Measurements from ENCODE around the gene SGCE.

The SGCE gene

DNA sequence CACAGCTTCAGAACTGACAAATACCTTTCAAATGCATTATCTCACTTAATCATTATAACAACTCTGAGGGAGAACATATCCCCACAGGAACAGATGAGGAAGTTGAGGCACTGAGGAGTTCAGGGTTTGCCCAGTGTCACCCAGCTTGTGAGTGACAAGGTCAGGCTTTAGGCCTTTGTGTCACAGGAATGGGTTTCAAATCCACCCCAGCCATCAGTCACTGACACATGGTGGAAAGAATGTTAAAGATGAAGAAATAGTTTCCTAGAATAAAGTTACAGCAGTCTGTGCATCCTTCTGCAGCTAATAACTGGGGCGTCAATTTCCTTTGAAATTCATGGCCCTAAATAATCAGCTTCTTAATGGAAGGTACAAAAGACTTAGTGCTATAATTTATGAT, 37.8 kb downstream of the SGCE start:
- DNase-seq = no peak

DNA sequence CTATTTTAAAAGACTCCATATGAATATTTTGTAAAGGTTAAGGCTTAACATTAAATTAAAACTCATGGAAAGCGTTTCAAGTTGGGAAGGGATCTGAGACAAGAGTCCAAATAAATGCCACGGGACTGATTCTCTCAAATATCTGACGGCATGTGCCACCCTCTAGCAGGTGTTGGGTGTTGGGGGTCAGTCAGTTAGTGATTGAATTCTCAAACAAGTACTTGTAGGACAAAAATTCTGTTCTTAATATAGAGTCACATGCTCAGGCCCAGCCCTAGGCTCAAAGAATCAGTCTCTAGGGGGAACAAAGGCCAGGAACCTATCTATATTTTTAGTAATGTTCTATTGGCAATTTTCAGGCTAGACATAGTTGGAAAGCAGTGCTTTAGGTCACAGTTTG, 39.1 kb downstream of the SGCE start:
- DNase-seq = no peak

DNA sequence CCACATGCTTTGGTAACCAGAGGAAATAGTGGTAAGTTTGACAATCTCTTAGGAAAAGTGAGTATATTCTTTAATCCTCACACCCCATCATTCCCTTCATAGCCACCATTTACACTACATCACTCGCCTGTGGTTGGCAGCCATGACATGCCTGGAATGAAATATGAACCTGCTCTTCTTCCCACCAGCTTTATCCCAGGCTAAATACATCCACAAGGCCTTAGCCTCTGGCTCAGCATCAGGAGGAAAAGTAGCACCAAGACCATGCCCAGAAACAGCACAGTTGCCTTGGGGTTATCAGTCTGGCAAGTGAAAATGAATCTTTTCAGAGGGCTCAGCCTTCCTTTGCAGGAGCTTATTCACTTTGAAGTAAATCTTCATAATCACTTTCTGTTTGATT, 40.3 kb downstream of the SGCE start:
- no peak for DNase-seq

DNA sequence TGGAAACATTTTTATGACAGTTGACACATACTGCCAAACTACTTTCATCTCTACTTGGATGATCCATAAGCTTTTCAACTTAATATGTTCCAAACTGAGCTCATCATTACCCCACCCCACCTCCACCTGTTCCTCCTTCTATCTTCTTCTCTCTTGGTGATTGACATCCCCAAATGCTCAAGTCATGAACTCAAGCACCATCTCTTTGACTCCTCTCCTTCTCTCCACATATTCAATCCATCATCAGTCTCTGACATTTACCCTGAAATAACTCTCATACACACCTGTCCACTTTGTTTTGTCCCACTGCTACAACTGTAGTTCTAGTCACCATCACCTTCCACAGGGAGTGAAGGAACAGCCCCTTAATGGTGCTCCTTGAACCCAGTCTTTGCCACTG, 43.3 kb downstream of the SGCE start:
- DNase-seq = no peak

DNA sequence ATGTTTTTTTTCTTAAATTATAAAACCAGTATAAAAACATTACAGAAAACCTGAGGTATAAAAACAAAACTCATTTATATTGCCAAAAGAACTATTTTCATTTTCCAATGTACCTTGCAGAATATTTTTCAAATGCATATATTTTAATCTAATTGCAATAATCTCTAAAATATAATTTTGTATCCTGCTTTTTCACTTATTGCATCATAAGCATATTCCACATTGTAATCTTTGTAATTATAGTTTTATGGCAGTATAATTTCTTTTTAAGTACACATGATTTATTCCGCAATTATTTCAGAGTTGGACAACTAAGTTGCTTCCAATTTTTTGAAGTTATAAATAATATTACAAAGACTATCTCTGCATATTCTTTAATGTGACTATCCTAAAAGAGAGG, 43.7 kb downstream of the SGCE start:
- DNase-seq = no peak

DNA sequence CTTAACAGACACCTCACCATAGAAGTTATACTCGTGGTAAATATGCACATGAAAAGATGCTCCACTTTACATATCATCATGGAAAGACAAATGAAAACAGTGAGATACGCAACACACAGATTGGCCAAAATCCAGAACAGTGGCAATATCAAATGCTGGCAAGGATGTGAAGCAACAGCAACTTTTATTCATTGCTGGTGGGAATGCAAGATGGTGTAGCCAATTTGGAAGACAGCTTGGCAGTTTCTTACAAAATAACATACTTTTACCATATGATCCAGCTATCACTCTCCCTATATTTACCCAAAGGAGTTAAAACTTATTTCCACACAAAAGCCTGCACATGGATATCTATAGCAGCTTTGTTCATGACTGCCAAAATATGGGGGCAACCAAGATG, 46.4 kb downstream of the SGCE start:
- no peak for DNase-seq

DNA sequence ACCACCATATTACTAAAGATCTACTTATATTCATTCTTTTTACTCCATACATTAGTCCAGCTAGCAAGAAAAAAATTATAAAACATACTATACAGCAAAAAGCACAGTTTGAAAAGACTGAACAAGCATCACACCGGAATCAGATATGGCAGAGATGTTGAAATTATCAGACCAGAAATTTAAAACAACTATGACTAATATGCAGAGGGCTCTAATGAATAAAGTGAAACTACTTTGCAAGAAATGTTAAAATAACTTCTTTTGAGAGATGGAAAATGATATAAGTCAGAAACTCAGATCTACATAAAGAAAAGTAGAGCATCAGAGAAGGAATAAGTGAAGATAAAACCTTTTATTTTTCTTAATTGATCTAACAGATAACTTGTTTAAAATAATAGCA, 50.9 kb downstream of the SGCE start:
- no peak for DNase-seq

DNA sequence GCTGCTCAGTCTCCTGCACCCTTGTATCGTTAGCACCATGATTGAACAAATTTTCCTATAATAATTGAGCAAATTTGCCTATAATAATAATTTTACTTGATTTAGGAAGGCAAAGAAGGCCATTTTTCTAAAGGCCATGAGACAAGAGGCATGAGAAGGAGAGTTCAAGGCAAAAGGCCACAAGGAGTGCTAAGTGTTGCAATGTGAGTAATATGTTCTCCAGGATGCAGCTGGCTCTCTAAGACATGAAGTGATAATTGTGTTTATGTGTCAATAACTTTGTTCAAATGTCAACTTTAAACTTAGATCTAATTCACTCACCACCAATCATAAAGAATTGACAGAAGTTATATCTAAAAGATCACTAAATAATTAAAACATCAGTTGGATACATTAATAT, 53.8 kb downstream of the SGCE start:
- no peak for DNase-seq

DNA sequence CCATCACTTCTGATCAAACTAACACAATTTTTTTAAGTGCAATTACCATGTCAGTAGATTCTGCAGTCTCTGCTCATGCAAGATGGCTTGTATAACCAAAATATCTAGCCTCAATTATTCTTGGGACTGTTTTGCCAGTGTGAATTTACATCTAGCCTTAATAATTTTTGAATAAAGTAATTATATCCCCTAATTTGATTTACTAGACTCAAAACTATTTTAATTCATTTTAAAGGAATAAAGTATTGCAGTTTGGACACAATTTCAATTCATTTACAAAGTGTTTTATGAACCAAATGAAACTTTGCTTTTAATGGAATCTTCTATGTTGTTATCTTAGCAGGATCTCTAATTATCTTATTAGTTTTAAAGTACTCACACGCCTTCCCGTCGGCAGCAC, 55.7 kb downstream of the SGCE start:
- DNase-seq = no peak

DNA sequence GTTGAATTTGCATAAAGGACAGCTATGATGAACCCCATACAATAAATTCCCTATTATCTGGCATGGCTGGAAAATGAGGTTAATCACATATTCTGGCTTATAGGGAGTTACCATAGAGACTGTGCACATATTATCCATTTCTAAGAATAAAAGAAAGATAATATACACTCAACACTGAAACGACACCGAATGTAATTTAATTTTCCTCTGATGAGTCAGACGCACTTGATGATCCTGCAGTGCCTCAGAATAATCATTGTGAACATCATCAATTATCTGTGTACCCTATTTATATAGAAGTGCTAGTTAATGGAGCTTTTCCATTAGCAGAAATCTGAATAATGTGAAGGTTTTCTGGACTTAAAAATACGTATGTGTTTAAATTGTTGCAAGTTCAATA, 60.2 kb downstream of the SGCE start:
- DNase-seq = no peak

DNA sequence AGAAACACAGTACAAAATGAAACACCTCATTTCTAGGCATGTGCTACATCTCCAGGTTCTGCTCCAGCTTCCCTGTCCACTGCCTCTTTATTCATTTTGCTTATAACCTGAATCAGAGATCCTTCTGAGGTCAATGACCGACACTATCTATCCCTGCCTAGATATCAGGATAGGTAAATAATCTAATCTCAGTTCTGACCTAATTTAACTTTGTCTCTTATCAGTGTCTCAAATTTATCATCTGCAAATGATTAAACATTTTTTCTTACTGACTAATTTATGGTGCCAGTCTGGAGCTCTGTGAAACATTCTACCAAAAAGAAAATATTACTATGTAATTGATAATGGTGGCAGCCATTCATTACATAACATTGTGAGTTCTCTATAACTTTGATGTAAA, 61.1 kb downstream of the SGCE start:
- no peak for DNase-seq

DNA sequence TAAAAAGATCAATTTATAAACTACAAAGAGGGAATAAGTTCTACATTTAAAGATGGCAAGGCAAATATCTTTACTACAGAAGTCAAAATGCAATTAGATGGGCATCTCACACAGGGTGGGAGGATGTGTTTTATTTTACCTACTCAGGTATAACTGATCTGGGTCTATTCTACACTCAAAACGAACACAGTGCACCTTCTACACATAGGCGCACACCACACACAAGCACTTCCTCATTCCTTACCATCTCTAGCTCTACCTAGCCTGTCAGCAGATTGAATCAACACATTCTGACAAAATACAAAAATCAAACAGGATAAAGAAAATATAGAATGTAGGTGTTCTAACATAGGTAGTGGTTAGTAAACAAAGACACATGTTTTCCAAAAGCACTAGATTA, 64.8 kb downstream of the SGCE start:
- DNase-seq = no peak

DNA sequence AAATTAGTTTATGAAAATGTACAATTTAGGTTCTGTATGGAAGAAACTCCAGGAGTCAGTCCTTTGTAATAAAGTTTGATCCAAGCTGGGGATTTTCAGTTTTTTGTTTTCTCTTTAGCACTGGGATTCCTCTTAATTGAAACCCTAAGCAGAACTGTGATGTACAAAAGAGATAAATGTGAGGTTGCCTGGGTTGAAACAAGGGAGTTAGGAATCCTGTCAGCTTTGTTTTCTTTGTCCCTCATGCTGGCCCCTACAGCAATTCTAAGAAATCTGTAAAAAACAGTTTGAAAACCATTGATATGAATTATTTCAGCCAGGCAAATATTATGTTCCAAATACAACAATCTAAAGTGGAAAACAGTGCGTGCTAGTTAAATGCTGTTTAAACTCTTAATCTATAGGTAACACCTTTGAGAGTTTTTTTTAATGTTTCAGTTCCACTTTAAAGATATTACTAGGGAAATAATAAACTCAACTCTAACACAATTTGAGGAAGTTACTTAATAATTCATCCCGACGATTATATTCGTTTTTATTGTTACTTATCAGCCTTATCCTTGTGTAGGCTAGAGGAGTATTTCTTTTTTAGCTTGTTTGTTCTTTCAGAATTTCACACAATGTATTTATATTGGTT, 65.3 kb downstream of the SGCE start:
- DNase-seq = no peak

DNA sequence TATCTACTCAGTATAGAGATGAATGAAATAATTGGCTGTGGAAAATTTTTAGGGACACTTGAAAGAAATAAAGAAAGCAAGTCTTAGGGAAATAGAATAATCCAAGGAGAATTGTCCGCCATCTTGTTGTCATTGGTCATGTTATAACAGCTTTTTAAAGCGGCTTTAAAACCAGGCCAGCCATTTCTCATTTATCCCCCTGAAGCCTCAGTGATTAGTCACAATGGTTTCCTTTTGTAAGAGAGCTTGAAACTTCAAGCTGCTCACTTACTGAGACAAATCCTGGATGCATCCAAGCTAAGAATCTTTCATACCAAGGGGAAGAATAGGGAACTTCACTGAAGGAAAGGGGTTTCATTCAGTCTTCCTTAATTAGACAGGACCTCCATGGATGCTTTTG, 67.9 kb downstream of the SGCE start:
- DNase-seq = no peak

DNA sequence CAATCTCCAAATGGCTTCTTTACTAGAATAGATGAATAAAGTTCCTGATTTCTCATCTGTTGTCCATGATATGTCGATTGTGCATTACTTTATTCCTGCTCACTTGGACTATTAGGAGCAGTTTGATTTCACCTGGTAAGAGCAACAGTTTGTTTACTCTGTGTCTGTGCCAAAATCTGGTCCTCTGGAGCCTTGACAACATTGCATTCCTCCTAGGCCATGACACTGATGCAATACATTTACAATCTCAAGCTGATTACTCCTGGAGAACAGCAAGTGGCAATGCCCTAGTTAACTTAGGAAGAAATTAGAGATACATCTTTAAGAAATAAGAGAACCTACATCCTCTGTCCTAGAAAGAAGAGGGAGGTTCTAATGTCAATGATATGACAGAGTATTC, 71.8 kb downstream of the SGCE start:
- DNase-seq = no peak

DNA sequence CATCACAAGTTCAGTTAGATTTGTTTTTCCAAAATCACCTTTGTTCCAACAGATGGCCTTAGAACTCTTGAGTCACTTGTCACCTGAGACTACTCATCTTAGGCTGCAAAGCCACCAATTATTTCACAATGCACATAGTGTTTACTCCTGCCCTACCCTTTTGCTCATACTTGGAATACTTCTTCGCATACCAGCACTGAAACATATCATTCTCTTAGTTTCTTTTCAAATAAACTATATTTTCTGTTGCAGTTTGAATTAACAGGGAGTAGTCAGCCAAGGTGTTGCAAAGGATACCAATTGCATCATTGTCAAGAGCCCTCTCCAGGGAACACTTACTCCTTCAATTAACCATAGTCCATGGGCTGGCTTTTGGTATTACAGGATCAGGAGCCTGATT, 75.3 kb downstream of the SGCE start:
- DNase-seq = no peak

DNA sequence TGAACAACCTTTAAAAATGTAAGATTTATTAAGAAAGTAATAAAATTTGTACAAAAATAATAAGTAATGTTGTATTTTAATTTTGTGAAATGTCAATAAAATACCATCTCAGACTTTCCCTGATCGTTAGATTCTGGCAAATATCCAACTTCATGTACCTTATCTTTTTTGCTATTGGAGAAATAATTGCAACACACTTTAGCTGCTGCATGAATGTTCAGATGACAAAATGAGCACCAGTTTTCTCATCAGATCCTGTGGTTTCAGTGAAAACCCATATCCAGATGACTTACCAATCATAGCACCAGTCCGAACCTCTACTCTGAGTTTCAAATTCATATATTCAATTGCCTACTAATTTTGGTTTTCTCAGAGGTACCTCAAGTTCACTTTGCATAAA, 76.5 kb downstream of the SGCE start:
- no peak for DNase-seq

DNA sequence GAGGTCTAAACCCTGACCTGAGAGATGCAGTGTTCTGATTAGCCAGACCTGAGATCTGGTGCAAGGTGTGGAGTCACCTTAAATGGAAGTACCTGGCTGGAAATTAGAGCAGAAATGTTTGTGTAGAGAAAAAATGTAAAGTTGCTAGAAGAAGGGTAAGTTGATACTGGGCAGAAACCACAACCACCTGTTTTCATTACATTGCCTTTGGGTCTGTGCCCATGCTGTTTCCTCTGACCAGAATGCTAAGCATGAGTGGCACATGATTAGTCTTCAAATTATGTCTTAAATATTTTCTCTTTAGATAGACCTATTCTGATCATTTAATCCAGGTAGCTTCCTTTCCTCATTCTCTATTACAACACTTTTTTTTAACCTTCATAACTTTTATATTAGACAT, 77.3 kb downstream of the SGCE start:
- no peak for DNase-seq

DNA sequence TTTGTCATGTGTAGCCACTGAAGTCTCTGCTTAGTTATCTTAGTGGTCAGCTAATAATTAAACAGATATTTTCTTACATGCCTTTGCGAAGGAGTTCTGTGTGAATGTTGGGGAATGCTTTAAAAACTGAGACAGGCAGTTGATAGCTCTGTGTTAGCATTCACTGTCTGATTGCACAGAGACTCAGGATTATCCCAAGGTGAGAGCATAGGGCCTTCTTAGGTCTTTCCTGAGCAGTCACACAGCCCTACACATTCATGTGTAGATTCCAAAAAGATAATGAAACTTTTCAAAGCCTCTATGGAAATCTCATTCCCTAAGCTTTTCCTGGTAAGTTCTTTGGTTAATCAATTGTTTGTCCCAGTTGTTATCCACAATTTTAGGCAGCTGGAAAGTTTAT, 78.6 kb downstream of the SGCE start:
- DNase-seq = no peak

DNA sequence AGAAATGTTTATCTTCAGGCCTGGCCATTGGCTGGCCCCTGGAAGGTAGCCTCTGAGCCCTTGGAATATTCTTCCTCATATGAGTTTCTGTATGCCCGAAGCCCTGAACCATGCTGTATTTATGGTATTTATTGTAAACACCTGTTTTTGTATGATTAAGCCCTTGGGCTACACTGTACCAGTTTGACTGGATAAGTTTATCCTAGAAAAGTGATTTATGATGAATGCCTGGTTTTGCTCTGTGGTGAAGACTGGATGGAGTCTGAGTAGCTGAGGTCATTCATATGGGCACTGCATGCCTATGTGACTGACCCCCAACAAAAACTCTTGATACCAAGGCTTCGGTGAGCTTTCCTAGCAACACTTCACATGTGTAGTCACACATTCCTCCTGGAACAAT, 79.6 kb downstream of the SGCE start:
- no peak for DNase-seq

DNA sequence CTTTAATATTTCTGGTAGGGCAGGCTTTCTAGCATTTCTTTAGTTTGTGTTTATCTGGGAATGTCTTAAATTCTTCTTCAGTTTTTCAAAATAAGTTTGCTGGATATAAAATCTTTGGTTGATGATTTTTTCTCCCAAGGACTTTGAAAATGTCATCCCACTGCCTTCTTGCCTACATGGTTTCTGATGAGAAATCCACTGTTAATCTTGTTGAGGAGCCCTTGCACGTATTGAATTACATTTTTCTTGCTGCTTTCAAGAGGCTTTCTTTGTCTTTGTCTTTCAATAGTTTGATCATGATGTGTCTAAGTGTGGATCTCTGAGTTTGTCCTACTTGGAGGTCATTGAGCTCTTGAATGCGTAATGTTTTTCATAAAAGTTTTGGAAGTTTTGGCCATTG, 80.3 kb downstream of the SGCE start:
- no peak for DNase-seq

DNA sequence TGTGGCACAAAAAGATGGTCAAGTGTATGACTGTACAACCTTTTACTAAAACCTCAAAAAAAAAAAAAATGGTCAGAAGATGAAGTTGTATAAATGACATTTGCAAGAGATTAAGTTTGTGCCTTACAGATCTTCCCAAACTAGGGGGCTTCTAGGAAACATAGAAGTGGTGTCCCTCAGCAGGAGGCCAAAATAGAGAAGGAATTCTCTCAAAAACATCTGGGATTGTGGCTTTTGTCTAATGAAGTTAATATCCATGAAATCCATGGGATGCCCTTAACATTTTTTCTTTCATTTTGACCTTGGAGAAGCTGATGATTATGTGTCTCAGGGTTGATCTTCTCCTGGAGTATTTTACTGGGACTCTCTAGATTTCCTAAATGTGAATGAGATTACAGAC, 84.1 kb downstream of the SGCE start:
- DNase-seq = no peak

DNA sequence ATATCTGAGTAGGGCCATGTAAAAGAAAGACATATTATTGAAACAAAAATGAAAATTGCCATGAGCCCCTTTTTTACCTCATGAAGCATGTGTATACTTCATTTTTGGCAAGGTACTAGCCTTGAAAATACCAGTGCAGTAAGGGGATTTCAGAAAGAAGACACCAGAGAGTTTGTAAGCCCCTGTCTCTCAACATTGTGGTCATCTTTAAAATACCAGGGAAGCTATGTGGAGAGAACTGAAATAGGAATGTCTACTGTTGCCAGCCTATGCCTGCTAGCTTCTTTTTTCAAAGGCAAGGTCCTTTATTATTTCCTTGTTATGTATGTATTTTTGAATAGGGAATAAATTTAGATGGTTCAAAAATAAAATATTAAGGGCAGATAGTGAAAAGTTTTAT, 88.5 kb downstream of the SGCE start:
- DNase-seq = no peak

DNA sequence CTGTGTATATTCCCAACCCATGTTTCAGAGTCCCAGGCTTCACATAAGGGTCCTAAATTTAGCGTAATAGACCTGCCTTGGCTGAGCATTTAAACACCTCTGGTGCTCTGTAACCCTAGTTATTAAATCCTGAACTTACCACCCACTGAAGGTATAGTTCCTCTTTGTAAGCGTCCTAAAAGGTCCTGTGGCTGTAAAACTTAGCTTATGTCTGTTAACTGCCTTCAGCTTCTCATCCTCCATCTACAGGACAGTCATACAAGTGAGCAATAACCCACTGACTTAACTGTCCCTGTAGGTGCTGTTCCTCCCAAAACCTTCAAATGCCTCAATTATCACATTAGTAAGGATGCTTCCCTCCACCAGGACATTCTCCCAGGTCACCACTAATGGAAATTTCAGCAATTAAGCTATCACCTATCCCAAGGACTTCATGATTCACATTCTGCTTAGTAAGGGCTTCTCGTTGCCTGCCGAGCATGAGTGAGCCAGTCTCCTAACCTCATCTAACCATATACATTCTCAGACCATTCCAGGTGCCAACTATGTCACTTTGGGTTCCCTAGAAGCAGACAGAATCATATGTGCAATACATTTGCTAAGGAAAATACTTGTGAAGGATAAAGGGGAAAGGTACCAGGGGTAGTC, 90.6 kb downstream of the SGCE start:
- DNase-seq = no peak

DNA sequence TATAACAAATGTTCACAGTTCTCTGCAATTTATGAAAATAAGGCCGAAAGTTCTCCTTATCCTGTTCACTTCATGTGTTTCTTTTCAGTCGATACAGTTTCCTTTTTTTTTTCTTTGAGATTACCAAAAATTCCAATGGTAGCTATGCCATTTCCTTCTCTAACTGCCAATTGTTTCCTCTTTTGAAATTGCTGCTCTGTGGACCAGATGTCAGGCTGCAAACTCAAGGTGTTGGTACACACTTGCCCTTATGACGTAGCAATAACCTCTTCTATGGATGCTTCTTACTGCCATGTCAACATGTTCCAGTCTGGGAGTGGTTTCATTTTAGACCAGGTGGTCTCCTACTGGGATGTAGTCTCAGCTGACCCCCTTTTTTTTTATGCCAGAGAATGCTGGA, 93.4 kb downstream of the SGCE start:
- DNase-seq = no peak

All from NCI-H187 (cell line).